GM12878 (cell line): ENCODE measurements around the gene CASP6. TPM values are rescaled to one million over a fixed set of nuclear protein-coding genes. Genes with fewer than 3 reads are reported as not detected.

Experiments used
- CHD2 ChIP-seq: IDR thresholded peaks from 2 replicates; pipeline ENCODE4 v1.6.1; 2011; ENCODE audit warnings: low read depth, low read length, improper control_type of control experiment, borderline replicate concordance
- MXI1 ChIP-seq: fragments of 150-350 bp; IDR thresholded peaks from 2 replicates; pipeline ENCODE4 v1.6.1; 2011; ENCODE audit warnings: low read depth, mild to moderate bottlenecking, inconsistent platforms, low read length, improper control_type of control experiment
- NR2C2 ChIP-seq: IDR thresholded peaks from 2 replicates; pipeline ENCODE4 v1.6.1; 2011; ENCODE audit warnings: borderline replicate concordance, low read depth; ENCODE audit not compliant: control insufficient read depth, insufficient read length
- PAX5 ChIP-seq: IDR thresholded peaks from 2 replicates; pipeline ENCODE4 v1.6.1; 2011; ENCODE audit warnings: low read depth, low read length, borderline replicate concordance
- STAT3 ChIP-seq: IDR thresholded peaks from 2 replicates; pipeline ENCODE4 v1.6.1; 2011; ENCODE audit warnings: low read depth, low read length, improper control_type of control experiment
- WRNIP1 ChIP-seq: IDR thresholded peaks from 2 replicates; pipeline ENCODE4 v1.6.1; 2011; ENCODE audit warnings: low read depth, low read length, improper control_type of control experiment, borderline replicate concordance
- polyA plus RNA-seq, 11 experiments: library from polyadenylated mRNA; depleted of rRNA in 4 of 11; unstranded in 6 of 11; stranded (reverse) in 5 of 11; fragments of >200 nt; fragmentation: Nextera tagmentation in 4 of 11; fragmentation: Illumina TruSeq in 1 of 11; extraction: Ambion mirVana in 4 of 11; extraction: Trizol in 1 of 11; gene quantifications; 1 replicate in 1 of 11; 2 replicates in 10 of 11; pipeline versions ENCODE4 v1.2.1 to v1.2.3, GENCODE V29; 2011 to 2016; ENCODE audit warnings: inconsistent platforms in 2 of 11, missing spikeins in 2 of 11, low read depth in 1 of 11
- small RNA-seq: library from RNA; depleted of rRNA; stranded (forward); fragments of <200 nt; gene quantifications from one replicate; pipeline ENCODE3, GENCODE V24; 2014
- total RNA-seq, 4 experiments: library from RNA; depleted of rRNA in 3 of 4; stranded (reverse); fragments of >200 nt in 3 of 4; fragmentation: Illumina TruSeq in 1 of 4; extraction: Trizol in 1 of 4; gene quantifications; 2 replicates each; pipeline versions ENCODE4 v1.2.1 to v1.2.3, GENCODE V29; 2013 to 2021

Gene CASP6
- total and polyA plus RNA-seq, 10 of the 15 experiments (the other 5 are each of a cell fraction or from before 2014, with no cell fraction given), result 20.0 to 66.8 (median 30.8) TPM

DNA sequence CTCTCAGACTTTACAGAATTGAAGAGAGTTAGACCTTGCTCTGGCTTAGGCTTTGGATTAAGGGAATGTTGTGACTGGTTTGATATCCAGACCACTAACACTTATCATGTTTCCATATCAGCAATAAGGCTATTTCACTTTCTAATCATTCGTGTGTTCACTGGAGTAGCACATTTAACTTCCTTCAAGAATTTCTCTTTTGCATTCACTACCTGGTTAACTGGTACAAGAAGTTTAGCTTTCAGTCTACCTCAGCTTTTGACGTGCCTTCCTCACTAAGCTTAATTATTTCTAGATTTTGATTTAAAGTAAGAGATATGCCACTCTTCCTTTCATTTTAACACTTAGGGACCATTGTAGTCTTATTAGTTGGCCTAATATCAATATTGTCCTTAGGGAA is 62.6 kb downstream of the CASP6 start (continued):
- TF ChIP-seq MXI1 (no peak), NR2C2 (no peak), CHD2 (no peak), WRNIP1 (no peak), PAX5 (peak; percentile 31; the same call in 1 of the 2 replicates), STAT3 (no peak)

Small RNAs within 50 kb of the gene (small RNA-seq; reads per million reads assigned to genes)
- gene HIGD1AP14, result not detected

Other genes starting within 250 kb of the CASP6 start
- gene MCUB, start 143.2 kb downstream of the CASP6 start, total RNA-seq (2014; rRNA removed), result 31.1 and 37.7 TPM in 2 replicates
- gene MCUB, start 143.2 kb downstream of the CASP6 start, total RNA-seq (2014; rRNA removed; fragmentation: Illumina TruSeq; extraction: Trizol), result 22.8 and 23.8 TPM in 2 replicates
- gene MCUB, start 143.2 kb downstream of the CASP6 start, total RNA-seq (2021), result 38.2 and 41.1 TPM in 2 replicates
- 57.1 and 76.7 TPM in 2 replicates for gene MCUB, start 143.2 kb downstream of the CASP6 start, polyA plus RNA-seq (2011; rRNA removed)
- 20.4 and 26.2 TPM in 2 replicates for gene MCUB, start 143.2 kb downstream of the CASP6 start, polyA plus RNA-seq (2014; fragmentation: Illumina TruSeq; extraction: Trizol)
- 10 to 100 TPM in 1 of 2 experiments, 1 to 10 TPM in 1; 4.7 to 10.7 TPM for gene MCUB, start 143.2 kb downstream of the CASP6 start, polyA plus RNA-seq (2014; fragmentation: Nextera tagmentation; extraction: Ambion mirVana)
- 50.6 and 63.7 TPM in 2 replicates for gene MCUB, start 143.2 kb downstream of the CASP6 start, polyA plus RNA-seq (2014; rRNA removed)
- 10 to 100 TPM; 51.2 to 59.9 TPM for gene MCUB, start 143.2 kb downstream of the CASP6 start, polyA plus RNA-seq (2016; fragmentation: Nextera tagmentation; extraction: Ambion mirVana)
- gene PLA2G12A, start 26.6 kb upstream of the CASP6 start, total RNA-seq (2014; rRNA removed), result 6.7 and 7.6 TPM in 2 replicates
- 14.6 and 18.7 TPM in 2 replicates for gene PLA2G12A, start 26.6 kb upstream of the CASP6 start, total RNA-seq (2014; rRNA removed; fragmentation: Illumina TruSeq; extraction: Trizol)
- gene PLA2G12A, start 26.6 kb upstream of the CASP6 start, total RNA-seq (2021), result 16.5 and 18.4 TPM in 2 replicates
- 30.9 and 36.8 TPM in 2 replicates for gene PLA2G12A, start 26.6 kb upstream of the CASP6 start, polyA plus RNA-seq (2011; rRNA removed)
- gene PLA2G12A, start 26.6 kb upstream of the CASP6 start, polyA plus RNA-seq (2014; fragmentation: Illumina TruSeq; extraction: Trizol), result 8.5 and 12.3 TPM in 2 replicates
- 1 to 10 TPM; 3.7 to 6.2 TPM for gene PLA2G12A, start 26.6 kb upstream of the CASP6 start, polyA plus RNA-seq (2014; fragmentation: Nextera tagmentation; extraction: Ambion mirVana)
- 9.7 and 14.5 TPM in 2 replicates for gene PLA2G12A, start 26.6 kb upstream of the CASP6 start, polyA plus RNA-seq (2014; rRNA removed)
- 10 to 100 TPM; 34.4 to 35.7 TPM for gene PLA2G12A, start 26.6 kb upstream of the CASP6 start, polyA plus RNA-seq (2016; fragmentation: Nextera tagmentation; extraction: Ambion mirVana)
- not detected in 2 replicates for gene CFI, start 98.6 kb upstream of the CASP6 start, total RNA-seq (2014; rRNA removed)
- gene CFI, start 98.6 kb upstream of the CASP6 start, total RNA-seq (2014; rRNA removed; fragmentation: Illumina TruSeq; extraction: Trizol), result not detected in 2 replicates
- gene CFI, start 98.6 kb upstream of the CASP6 start, total RNA-seq (2021), result 0.28 and 0.32 TPM in 2 replicates
- 0.10 and 0.15 TPM in 2 replicates for gene CFI, start 98.6 kb upstream of the CASP6 start, polyA plus RNA-seq (2011; rRNA removed)
- not detected in 2 replicates for gene CFI, start 98.6 kb upstream of the CASP6 start, polyA plus RNA-seq (2014; fragmentation: Illumina TruSeq; extraction: Trizol)
- gene CFI, start 98.6 kb upstream of the CASP6 start, polyA plus RNA-seq (2014; fragmentation: Nextera tagmentation; extraction: Ambion mirVana), result not detected
- not detected in 2 replicates for gene CFI, start 98.6 kb upstream of the CASP6 start, polyA plus RNA-seq (2014; rRNA removed)
- not detected for gene CFI, start 98.6 kb upstream of the CASP6 start, polyA plus RNA-seq (2016; fragmentation: Nextera tagmentation; extraction: Ambion mirVana)
- gene GAR1, start 112.3 kb upstream of the CASP6 start, total RNA-seq (2014; rRNA removed), result 11.5 and 11.7 TPM in 2 replicates
- gene GAR1, start 112.3 kb upstream of the CASP6 start, total RNA-seq (2014; rRNA removed; fragmentation: Illumina TruSeq; extraction: Trizol), result 13.8 and 14.7 TPM in 2 replicates
- 27.2 and 29.0 TPM in 2 replicates for gene GAR1, start 112.3 kb upstream of the CASP6 start, total RNA-seq (2021)
- 30.6 and 37.6 TPM in 2 replicates for gene GAR1, start 112.3 kb upstream of the CASP6 start, polyA plus RNA-seq (2011; rRNA removed)
- 55.2 and 60.0 TPM in 2 replicates for gene GAR1, start 112.3 kb upstream of the CASP6 start, polyA plus RNA-seq (2014; fragmentation: Illumina TruSeq; extraction: Trizol)
- 10 to 100 TPM; 16.6 to 20.5 TPM for gene GAR1, start 112.3 kb upstream of the CASP6 start, polyA plus RNA-seq (2014; fragmentation: Nextera tagmentation; extraction: Ambion mirVana)
- gene GAR1, start 112.3 kb upstream of the CASP6 start, polyA plus RNA-seq (2014; rRNA removed), result 44.3 and 45.1 TPM in 2 replicates
- 10 to 100 TPM; 59.1 to 76.3 TPM for gene GAR1, start 112.3 kb upstream of the CASP6 start, polyA plus RNA-seq (2016; fragmentation: Nextera tagmentation; extraction: Ambion mirVana)
- gene RRH, start 124.5 kb upstream of the CASP6 start, total RNA-seq (2014; rRNA removed), result not detected in 2 replicates
- gene RRH, start 124.5 kb upstream of the CASP6 start, total RNA-seq (2014; rRNA removed; fragmentation: Illumina TruSeq; extraction: Trizol), result not detected in 2 replicates
- gene RRH, start 124.5 kb upstream of the CASP6 start, total RNA-seq (2021), result not detected in 2 replicates
- 0.24 and 0.30 TPM in 2 replicates for gene RRH, start 124.5 kb upstream of the CASP6 start, polyA plus RNA-seq (2011; rRNA removed)
- gene RRH, start 124.5 kb upstream of the CASP6 start, polyA plus RNA-seq (2014; fragmentation: Illumina TruSeq; extraction: Trizol), result 0.16 TPM in 1 of 2 replicates, not detected in the other
- gene RRH, start 124.5 kb upstream of the CASP6 start, polyA plus RNA-seq (2014; fragmentation: Nextera tagmentation; extraction: Ambion mirVana), result under 1 TPM in 1 of 2 experiments, not detected in 1; 0.07 TPM
- 0.06 TPM in 1 of 2 replicates, not detected in the other for gene RRH, start 124.5 kb upstream of the CASP6 start, polyA plus RNA-seq (2014; rRNA removed)
- not detected for gene RRH, start 124.5 kb upstream of the CASP6 start, polyA plus RNA-seq (2016; fragmentation: Nextera tagmentation; extraction: Ambion mirVana)
- 0.11 TPM in 1 of 2 replicates, not detected in the other for gene LRIT3, start 144.7 kb upstream of the CASP6 start, total RNA-seq (2014; rRNA removed)
- gene LRIT3, start 144.7 kb upstream of the CASP6 start, total RNA-seq (2014; rRNA removed; fragmentation: Illumina TruSeq; extraction: Trizol), result 0.05 TPM in 1 of 2 replicates, not detected in the other
- not detected in 2 replicates for gene LRIT3, start 144.7 kb upstream of the CASP6 start, total RNA-seq (2021)
- 0.13 and 0.20 TPM in 2 replicates for gene LRIT3, start 144.7 kb upstream of the CASP6 start, polyA plus RNA-seq (2011; rRNA removed)
- gene LRIT3, start 144.7 kb upstream of the CASP6 start, polyA plus RNA-seq (2014; fragmentation: Illumina TruSeq; extraction: Trizol), result 0.06 TPM in 1 of 2 replicates, not detected in the other
- gene LRIT3, start 144.7 kb upstream of the CASP6 start, polyA plus RNA-seq (2014; fragmentation: Nextera tagmentation; extraction: Ambion mirVana), result not detected
- 0.10 and 0.14 TPM in 2 replicates for gene LRIT3, start 144.7 kb upstream of the CASP6 start, polyA plus RNA-seq (2014; rRNA removed)
- under 1 TPM in 1 of 2 experiments, not detected in 1; 0.04 TPM for gene LRIT3, start 144.7 kb upstream of the CASP6 start, polyA plus RNA-seq (2016; fragmentation: Nextera tagmentation; extraction: Ambion mirVana)
- 0.11 and 0.90 TPM in 2 replicates for gene EGF, start 209.4 kb upstream of the CASP6 start, total RNA-seq (2014; rRNA removed)
- gene EGF, start 209.4 kb upstream of the CASP6 start, total RNA-seq (2014; rRNA removed; fragmentation: Illumina TruSeq; extraction: Trizol), result 0.13 and 0.55 TPM in 2 replicates
- gene EGF, start 209.4 kb upstream of the CASP6 start, total RNA-seq (2021), result 0.05 and 0.23 TPM in 2 replicates
- not detected in 2 replicates for gene EGF, start 209.4 kb upstream of the CASP6 start, polyA plus RNA-seq (2011; rRNA removed)
- gene EGF, start 209.4 kb upstream of the CASP6 start, polyA plus RNA-seq (2014; fragmentation: Illumina TruSeq; extraction: Trizol), result 0.15 TPM in 1 of 2 replicates, not detected in the other
- gene EGF, start 209.4 kb upstream of the CASP6 start, polyA plus RNA-seq (2014; fragmentation: Nextera tagmentation; extraction: Ambion mirVana), result under 1 TPM in 1 of 2 experiments, not detected in 1; 0.02 TPM
- 0.23 TPM in 1 of 2 replicates, not detected in the other for gene EGF, start 209.4 kb upstream of the CASP6 start, polyA plus RNA-seq (2014; rRNA removed)
- under 1 TPM in 1 of 2 experiments, not detected in 1; 0.28 TPM for gene EGF, start 209.4 kb upstream of the CASP6 start, polyA plus RNA-seq (2016; fragmentation: Nextera tagmentation; extraction: Ambion mirVana)